GM19025 (cell line): ENCODE data around the gene PTH2.

Source experiments
- ATAC-seq: cut with Tn5 transposase; IDR thresholded peaks from one replicate; pipeline ENCODE4 v1.9.1; 2021; ENCODE audit warnings: mild to moderate bottlenecking, low read depth, moderate library complexity; ENCODE audit not compliant: unreplicated experiment

PTH2 gene

GRCh38 chr19:49432141-49433073, 9.2 kb upstream of the PTH2 start:
- no peak for ATAC-seq

GRCh38 chr19:49431330-49431749, 8.1 kb upstream of the PTH2 start:
- no peak for ATAC-seq

GRCh38 chr19:49430678-49431329, 7.6 kb upstream of the PTH2 start:
- ATAC-seq = no peak

GRCh38 chr19:49430172-49430677, 7.0 kb upstream of the PTH2 start:
- no peak for ATAC-seq

- no peak for ATAC-seq
These were observed 5.6 kb upstream of the PTH2 start for GRCh38 chr19:49428547-49429451.

GRCh38 chr19:49427855-49428546, 4.8 kb upstream of the PTH2 start:
- ATAC-seq = no peak

- no peak for ATAC-seq
These were observed 4.1 kb upstream of the PTH2 start for GRCh38 chr19:49427339-49427738.

GRCh38 chr19:49425922-49426592, 2.8 kb upstream of the PTH2 start:
- no peak for ATAC-seq

GRCh38 chr19:49425178-49425577, 1.9 kb upstream of the PTH2 start, which contains the start of gene GFY:
Gene GFY, plus strand, starts transcription at chr19:49425388. Its CDS starts 1,043 bp downstream, at chr19:49426431.
- no peak for ATAC-seq

GRCh38 chr19:49423985-49424303, 703 bp upstream of the PTH2 start:
- ATAC-seq = no peak

GRCh38 chr19:49422407-49423070, 702 bp downstream of the PTH2 start:
- ATAC-seq = no peak

GRCh38 chr19:49421878-49422202, 1.4 kb downstream of the PTH2 start:
- no peak for ATAC-seq

GRCh38 chr19:49421039-49421877, 2.0 kb downstream of the PTH2 start:
- no peak for ATAC-seq

- ATAC-seq = no peak
These were observed 3.0 kb downstream of the PTH2 start for GRCh38 chr19:49420227-49420626.

GRCh38 chr19:49419173-49419572, 4.1 kb downstream of the PTH2 start:
- no peak for ATAC-seq

- no peak for ATAC-seq
These were observed 4.7 kb downstream of the PTH2 start for GRCh38 chr19:49418511-49418910.

GRCh38 chr19:49417088-49417487, 6.2 kb downstream of the PTH2 start:
- no peak for ATAC-seq

GRCh38 chr19:49415810-49416200, 7.4 kb downstream of the PTH2 start:
- ATAC-seq = no peak
